IMR-90 (cell line): ENCODE data around the gene STOML2. TPM values are rescaled to one million over a fixed set of nuclear protein-coding genes. Genes with fewer than 3 reads are reported as not detected.

Experiments used
- ATAC-seq: fragments of 200-7000 bp; cut with Tn5 transposase; 2 replicates; pipeline ENCODE4 v1.9.1; 2020; ENCODE audit warnings: low read depth, mild to moderate bottlenecking, moderate library complexity
- Bru-seq: library from RNA; stranded (reverse); fragments of 400-500 nt; gene quantifications from one replicate; lab custom pipeline; 2021; lab: Mats Ljungman, UMichigan
- BruChase-seq, 2 experiments: library from RNA; stranded (reverse); fragments of 400-500 nt; gene quantifications; one replicate each; lab custom pipeline; 2021; lab: Mats Ljungman, UMichigan
- BruUV-seq: library from RNA; stranded (reverse); fragments of 400-500 nt; replicated peaks from 2 replicates; lab custom pipeline; 2021; lab: Mats Ljungman, UMichigan
- CTCF ChIA-PET: fragments of 300-600 bp; formaldehyde crosslinking; extraction: SDS; loops from one replicate; lab custom pipeline; 2021; ENCODE audit warnings: antibody characterized with exemption; lab: Yijun Ruan, JAX
- POLR2A ChIA-PET: fragments of 300-600 bp; sonication (Branson Sonifier 250); formaldehyde crosslinking; loops from one replicate; lab custom pipeline; 2022; ENCODE audit warnings: antibody characterized with exemption; ENCODE audit not compliant: unreplicated experiment; lab: Charles Lee
- DNase-seq: peaks from one replicate; pipeline ENCODE4 v3.0.0; 2013
- H2AFZ ChIP-seq: replicated peaks from 2 replicates; pipeline ENCODE3; 2013; ENCODE audit warnings: low read length, mild to moderate bottlenecking; ENCODE audit not compliant: poor library complexity
- H2AK5ac ChIP-seq: 2 replicates; pipeline ENCODE4 v1.6.1; 2013; ENCODE audit warnings: low read depth, low read length, inconsistent platforms
- H2AK9ac ChIP-seq: replicated peaks from 2 replicates; pipeline ENCODE3; 2013; ENCODE audit warnings: mild to moderate bottlenecking, low read depth, low read length, moderate library complexity; ENCODE audit not compliant: poor library complexity
- H2BK120ac ChIP-seq: 2 replicates; pipeline ENCODE4 v1.6.1; 2013; ENCODE audit warnings: low read depth, low read length, inconsistent platforms
- H2BK15ac ChIP-seq: 3 replicates; pipeline ENCODE4 v1.6.1; 2013; ENCODE audit warnings: low read depth, low read length, inconsistent platforms
- H2BK20ac ChIP-seq: 2 replicates; pipeline ENCODE4 v1.6.1; 2013; ENCODE audit warnings: low read depth, mild to moderate bottlenecking, inconsistent platforms, low read length, moderate library complexity
- H2BK5ac ChIP-seq: 2 replicates; pipeline ENCODE4 v1.6.1; 2013; ENCODE audit warnings: mild to moderate bottlenecking, low read depth, low read length, inconsistent platforms; ENCODE audit not compliant: poor library complexity, severe bottlenecking
- H3K14ac ChIP-seq: replicated peaks from 2 replicates; pipeline ENCODE4 v1.6.1; 2013; ENCODE audit warnings: low read depth, low read length, inconsistent platforms
- H3K18ac ChIP-seq: 2 replicates; pipeline ENCODE4 v1.6.1; 2013; ENCODE audit warnings: low read depth, low read length, control low read depth
- H3K23ac ChIP-seq: 2 replicates; pipeline ENCODE4 v1.6.1; 2013; ENCODE audit warnings: low read depth, low read length, inconsistent platforms
- H3K27ac ChIP-seq: 2 replicates; pipeline ENCODE4 v1.5.1; 2013; ENCODE audit warnings: mild to moderate bottlenecking, control low read depth, low read length; ENCODE audit not compliant: insufficient read depth
- H3K27me3 ChIP-seq: 2 replicates; pipeline ENCODE4 v1.6.1; 2013; ENCODE audit warnings: low read length; ENCODE audit not compliant: control insufficient read depth, insufficient read depth
- H3K36me3 ChIP-seq: 2 replicates; pipeline ENCODE4 v1.6.1; 2013; ENCODE audit warnings: low read length, mixed read lengths; ENCODE audit not compliant: control insufficient read depth, insufficient read depth
- H3K4ac ChIP-seq: 2 replicates; pipeline ENCODE4 v1.6.1; 2013; ENCODE audit warnings: low read depth, low read length, inconsistent platforms
- H3K4me1 ChIP-seq: 2 replicates; pipeline ENCODE4 v1.6.1; 2013; ENCODE audit warnings: low read length, mixed read lengths; ENCODE audit not compliant: control insufficient read depth, insufficient read depth
- H3K4me2 ChIP-seq: 2 replicates; pipeline ENCODE4 v1.6.1; 2013; ENCODE audit warnings: low read depth, mild to moderate bottlenecking, control low read depth, low read length, moderate library complexity
- H3K4me3 ChIP-seq: 2 replicates; pipeline ENCODE4 v1.5.1; 2013; ENCODE audit warnings: low read depth, mild to moderate bottlenecking, control low read depth, low read length, moderate library complexity; ENCODE audit not compliant: insufficient read depth
- H3K56ac ChIP-seq: 2 replicates; pipeline ENCODE4 v1.6.1; 2013; ENCODE audit warnings: low read length, inconsistent platforms; ENCODE audit not compliant: insufficient read depth; ENCODE audit errors: extremely low read depth
- H3K79me1 ChIP-seq, 2 experiments: 2 replicates each; pipeline ENCODE4 v1.6.1; 2013; ENCODE audit warnings: low read length in 2 of 2, inconsistent platforms in 1 of 2, low read depth in 1 of 2
- H3K9ac ChIP-seq: 2 replicates; pipeline ENCODE4 v1.6.1; 2013; ENCODE audit warnings: low read depth, low read length, control low read depth
- H3K9me1 ChIP-seq: 2 replicates; pipeline ENCODE4 v1.6.1; 2013; ENCODE audit warnings: low read length, inconsistent platforms; ENCODE audit not compliant: insufficient read depth
- H3K9me3 ChIP-seq: 2 replicates; pipeline ENCODE4 v1.6.1; 2013; ENCODE audit warnings: low read length; ENCODE audit not compliant: control insufficient read depth, insufficient read depth
- H4K20me1 ChIP-seq: 2 replicates; pipeline ENCODE4 v1.6.1; 2013; ENCODE audit warnings: low read length, inconsistent platforms; ENCODE audit not compliant: insufficient read depth
- H4K5ac ChIP-seq: 2 replicates; pipeline ENCODE4 v1.6.1; 2013; ENCODE audit warnings: mild to moderate bottlenecking, low read depth, low read length, control low read depth
- H4K8ac ChIP-seq, 2 experiments: 2 replicates each; pipeline ENCODE4 v1.6.1; 2013; ENCODE audit warnings: low read depth in 2 of 2, low read length in 2 of 2, control low read depth in 1 of 2, inconsistent platforms in 1 of 2
- H4K91ac ChIP-seq: 2 replicates; pipeline ENCODE4 v1.6.1; 2013; ENCODE audit warnings: low read depth, low read length, inconsistent platforms; ENCODE audit not compliant: insufficient read depth
- BHLHE40 ChIP-seq: fragments of 150-350 bp; IDR thresholded peaks from 2 replicates; pipeline ENCODE4 v1.6.1; 2016; ENCODE audit warnings: mild to moderate bottlenecking, low read depth, low read length
- CHD1 ChIP-seq: IDR thresholded peaks from 2 replicates; pipeline ENCODE4 v1.6.1; 2012; ENCODE audit warnings: low read depth, low read length, improper control_type of control experiment
- FOS ChIP-seq: fragments of 150-350 bp; IDR thresholded peaks from 2 replicates; pipeline ENCODE4 v1.6.1; 2016; ENCODE audit warnings: low read depth, low read length
- MAFK ChIP-seq: IDR thresholded peaks from 2 replicates; pipeline ENCODE4 v1.6.1; 2012; ENCODE audit warnings: low read depth, low read length, improper control_type of control experiment
- POLR2A ChIP-seq: IDR thresholded peaks from 2 replicates; pipeline ENCODE4 v1.6.1; 2012; ENCODE audit warnings: mild to moderate bottlenecking, low read depth, low read length
- RAD21 ChIP-seq: IDR thresholded peaks from 2 replicates; pipeline ENCODE4 v1.6.1; 2012; ENCODE audit warnings: low read length, improper control_type of control experiment
- RCOR1 ChIP-seq: IDR thresholded peaks from 2 replicates; pipeline ENCODE4 v1.6.1; 2012; ENCODE audit warnings: mild to moderate bottlenecking, low read length, improper control_type of control experiment; ENCODE audit not compliant: insufficient replicate concordance
- RFX5 ChIP-seq: IDR thresholded peaks from 2 replicates; pipeline ENCODE4 v1.8.0; 2012; ENCODE audit warnings: low read depth, mild to moderate bottlenecking, low read length, moderate library complexity
- SMC3 ChIP-seq: fragments of 150-350 bp; IDR thresholded peaks from 2 replicates; pipeline ENCODE4 v1.6.1; 2016; ENCODE audit warnings: low read depth, mild to moderate bottlenecking, antibody characterized with exemption, low read length, moderate library complexity
- WGBS, 2 experiments: methylation state at CpG; one replicate each; pipeline versions ENCODE4 v1.1.5 to v1.1.7; 2013; ENCODE audit warnings: missing lambda C conversion rate in 2 of 2; ENCODE audit not compliant: insufficient read length in 1 of 2; ENCODE audit errors: extremely low coverage in 2 of 2; 5-methylcytosine and 5-hydroxymethylcytosine counted together
- dilution Hi-C: fragments of 300-500 bp; cut with HindIII; formaldehyde crosslinking; loops from one replicate; pipeline ENCODE4 v1.14.3; 2018; ENCODE audit warnings: low sequenced_read_pairs; ENCODE audit not compliant: unreplicated experiment
- in situ Hi-C: fragments of 300-500 bp; cut with MboI; formaldehyde crosslinking; loops from 3 replicates; pipeline ENCODE4 v1.14.3; 2019; ENCODE audit warnings: low sequenced_read_pairs, inconsistent platforms, mixed read lengths
- intact Hi-C: fragments of 100-400 bp; cut with micrococcal nuclease; formaldehyde crosslinking; loops from 2 replicates; pipeline ENCODE4 v1.10.0; 2022
- long read RNA-seq: library from polyadenylated mRNA; unstranded; transcript quantifications from one replicate; pipeline ENCODE4 v2.0.0, GENCODE V29; 2021; ENCODE audit not compliant: unreplicated experiment
- polyA plus RNA-seq, 3 experiments: library from polyadenylated mRNA; depleted of rRNA; stranded (reverse); fragments of >200 nt; gene quantifications; 2 replicates each; pipeline ENCODE4 v1.2.3, GENCODE V29; 2012; ENCODE audit warnings: low replicate concordance in 1 of 3
- total RNA-seq: library from RNA; depleted of rRNA; stranded (reverse); fragments of >200 nt; gene quantifications from 2 replicates; pipeline ENCODE4 v1.2.3, GENCODE V29; 2012; rRNA removed
- TF ChIP-seq, protein P1 (sequence below): fragments of 150-350 bp; IDR thresholded peaks from 2 replicates; pipeline ENCODE4 v1.6.1; 2017; ENCODE audit warnings: mild to moderate bottlenecking, antibody characterized with exemption, low read length, low read depth
- TF ChIP-seq, protein P2 (sequence below): fragments of 150-350 bp; IDR thresholded peaks from 2 replicates; pipeline ENCODE4 v1.6.1; 2016; ENCODE audit warnings: low read depth, mild to moderate bottlenecking, low read length, moderate library complexity, borderline replicate concordance

Gene STOML2, protein sequence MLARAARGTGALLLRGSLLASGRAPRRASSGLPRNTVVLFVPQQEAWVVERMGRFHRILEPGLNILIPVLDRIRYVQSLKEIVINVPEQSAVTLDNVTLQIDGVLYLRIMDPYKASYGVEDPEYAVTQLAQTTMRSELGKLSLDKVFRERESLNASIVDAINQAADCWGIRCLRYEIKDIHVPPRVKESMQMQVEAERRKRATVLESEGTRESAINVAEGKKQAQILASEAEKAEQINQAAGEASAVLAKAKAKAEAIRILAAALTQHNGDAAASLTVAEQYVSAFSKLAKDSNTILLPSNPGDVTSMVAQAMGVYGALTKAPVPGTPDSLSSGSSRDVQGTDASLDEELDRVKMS
- total RNA-seq (232 and 250 TPM in 2 replicates), polyA plus RNA-seq (2012; rRNA removed) (177 and 179 TPM in 2 replicates), Bru-seq, nascent RNA (percentile 71 among the genes with signal in this experiment), BruChase-seq, experiment 1, labeled RNA remaining after a 6-hour chase (percentile 78 among the genes with signal in this experiment), BruChase-seq, experiment 2, labeled RNA remaining after a 2-hour chase (percentile 67 among the genes with signal in this experiment)
- 166 and 206 TPM in 2 replicates for polyA plus RNA-seq (2012; cell fraction: cytosol; rRNA removed)
- 101 and 114 TPM in 2 replicates for polyA plus RNA-seq (2012; cell fraction: nucleus; rRNA removed; ENCODE audit: low replicate concordance)
- long read RNA-seq, transcript STOML2-201 (10 exons, 1,278 nt) = major isoform, 142 of 178 reads
- long read RNA-seq, partial matches to known transcripts = 12 of 178 reads
- long read RNA-seq, other reads (novel, unspliced or antisense) = 24 of 178 reads

DNA sequence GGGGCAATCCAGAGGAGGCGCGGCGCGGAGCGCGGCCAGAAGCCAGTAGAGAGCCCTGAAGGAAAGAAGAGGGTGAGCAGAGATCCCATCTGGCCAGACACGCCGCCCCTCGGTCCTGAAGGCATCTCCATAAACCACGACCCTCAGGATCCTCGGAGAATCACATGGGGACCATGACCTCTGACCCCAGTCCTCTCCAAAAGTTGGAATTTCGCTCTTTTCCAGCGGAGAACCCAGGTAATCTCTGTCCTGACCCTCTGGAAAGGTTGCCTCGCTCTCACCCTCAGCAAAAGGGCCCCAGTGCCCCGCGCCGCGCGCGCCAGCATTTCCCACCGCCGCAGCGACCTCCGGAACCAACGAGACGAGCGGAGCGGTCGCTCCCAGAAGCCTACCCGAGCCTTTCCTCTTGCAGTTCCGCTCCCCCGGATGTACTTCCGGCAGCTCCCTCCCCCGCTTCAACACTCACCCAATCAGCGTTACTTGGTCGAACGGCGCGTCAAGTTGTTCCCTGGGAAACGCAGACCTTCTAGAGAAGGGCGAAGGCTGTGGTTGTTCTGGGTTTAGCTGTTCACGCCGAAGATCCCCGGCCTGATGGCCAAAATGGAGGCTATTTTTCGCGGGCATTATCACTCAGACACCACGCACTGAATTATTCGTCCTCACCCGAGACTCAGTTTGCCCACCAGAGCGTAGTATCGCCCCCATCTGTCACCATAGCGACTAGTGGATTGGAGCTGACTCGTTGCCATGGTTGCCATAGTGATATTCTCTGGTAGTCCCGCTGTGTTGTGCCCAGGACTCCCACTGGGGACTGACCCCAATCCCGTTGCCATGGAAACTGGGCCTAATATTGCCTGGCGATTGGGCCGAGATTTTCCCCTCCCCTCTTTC is at the start of gene STOML2:
Gene STOML2 (minus strand): TSS at position 363 of the 891 bp plus-strand sequence. CDS start 37 bp downstream, at position 326.
- in situ Hi-C loops (no loop called here), dilution Hi-C loops (no loop called here), intact Hi-C loops (no loop called here)
- Histone ChIP-seq H3K56ac (peak within 1 kb of the TSS; percentile 61), H3K23ac (peak within 1 kb of the TSS; percentile 28), H3K9me3 (no peaks in the 10 kb centered on the region), H2AFZ (peak within 1 kb of the TSS; percentile 87), H2BK20ac (no peak within 1 kb of the TSS), H2BK5ac (peak within 1 kb of the TSS; percentile 44), H4K8ac (peak within 1 kb of the TSS; percentile 79 to 93), H3K9me1 (peaks cover 12% of the 10 kb centered on the region), H2BK15ac (no peak within 1 kb of the TSS; the same call in 2 of the 3 replicates), H2BK120ac (0 out of 2 replicates have a peak within 1 kb of the TSS, but pooled peaks have one; percentile 2), H3K4me2 (peak within 1 kb of the TSS; percentile 97), H4K91ac (peak within 1 kb of the TSS; percentile 55), H3K4me1 (peaks cover 8% of the 10 kb centered on the region; the same call in 1 of the 2 replicates), H4K5ac (peak within 1 kb of the TSS; percentile 68), H3K79me1 (peaks cover 16 to 31% of the 10 kb centered on the region in 2 experiments), H3K18ac (no peak within 1 kb of the TSS; the same call in 1 of the 2 replicates), H3K27me3 (no peaks in the 10 kb centered on the region), H3K14ac (peak within 1 kb of the TSS; percentile 26), H3K36me3 (peaks cover 50% of the 10 kb centered on the region), H3K9ac (peak within 1 kb of the TSS; percentile 87), H3K4ac (peak within 1 kb of the TSS; percentile 69), H4K20me1 (no peaks in the 10 kb centered on the region), H2AK5ac (peak within 1 kb of the TSS; percentile 51), H3K27ac (peak within 1 kb of the TSS; percentile 74), H3K4me3 (peak within 1 kb of the TSS; percentile 57), H2AK9ac (peak within 1 kb of the TSS; percentile 34)
- BruUV-seq = no TSS peak
- ChIA-PET POLR2A (interaction anchor here (0.7 to 1.1 kb wide), 4 partner anchors 11 to 218 kb away, joined by 3 to 8 read pairs (median 4); partner anchors contain the start of gene FANCG), CTCF (interaction anchor here (1.1 kb wide), 1 partner anchor 11 kb away, joined by 3 read pairs; no protein-coding TSS in a partner anchor)
- DNase-seq (peak; percentile 96), ATAC-seq (peak; percentile 96)
- WGBS, 2 experiments = 0% methylated on average over 15 of the region's 57 CpGs; no CpG with 5 or more reads in 1 of the 2 experiments
- TF ChIP-seq FOS (peak; percentile 31; the same call in 1 of the 2 replicates), BHLHE40 (no peak), MAFK (no peak), SMC3 (no peak), RCOR1 (peak; percentile 21), CHD1 (peak; percentile 88; the same call in 1 of the 2 replicates), RAD21 (no peak), RFX5 (0 out of 2 replicates have a peak, but pooled peaks have one; percentile 52), POLR2A (peak; percentile 92)
- TF ChIP-seq, protein P1, sequence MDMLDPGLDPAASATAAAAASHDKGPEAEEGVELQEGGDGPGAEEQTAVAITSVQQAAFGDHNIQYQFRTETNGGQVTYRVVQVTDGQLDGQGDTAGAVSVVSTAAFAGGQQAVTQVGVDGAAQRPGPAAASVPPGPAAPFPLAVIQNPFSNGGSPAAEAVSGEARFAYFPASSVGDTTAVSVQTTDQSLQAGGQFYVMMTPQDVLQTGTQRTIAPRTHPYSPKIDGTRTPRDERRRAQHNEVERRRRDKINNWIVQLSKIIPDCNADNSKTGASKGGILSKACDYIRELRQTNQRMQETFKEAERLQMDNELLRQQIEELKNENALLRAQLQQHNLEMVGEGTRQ = no peak
- TF ChIP-seq, protein P2, sequence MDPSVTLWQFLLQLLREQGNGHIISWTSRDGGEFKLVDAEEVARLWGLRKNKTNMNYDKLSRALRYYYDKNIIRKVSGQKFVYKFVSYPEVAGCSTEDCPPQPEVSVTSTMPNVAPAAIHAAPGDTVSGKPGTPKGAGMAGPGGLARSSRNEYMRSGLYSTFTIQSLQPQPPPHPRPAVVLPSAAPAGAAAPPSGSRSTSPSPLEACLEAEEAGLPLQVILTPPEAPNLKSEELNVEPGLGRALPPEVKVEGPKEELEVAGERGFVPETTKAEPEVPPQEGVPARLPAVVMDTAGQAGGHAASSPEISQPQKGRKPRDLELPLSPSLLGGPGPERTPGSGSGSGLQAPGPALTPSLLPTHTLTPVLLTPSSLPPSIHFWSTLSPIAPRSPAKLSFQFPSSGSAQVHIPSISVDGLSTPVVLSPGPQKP = peak; percentile 93
